Neural cell (in vitro differentiated cells): ENCODE measurements around the gene SCGN. TPM values are rescaled to one million over a fixed set of nuclear protein-coding genes. Genes with fewer than 3 reads are reported as not detected.

Experiments
- H2AFZ ChIP-seq: fragments of 200-600, 300-800 bp; sonication (generic), shearing (Covaris generic); 2 replicates; pipeline ENCODE4 v1.6.0; 2014; ENCODE audit warnings: low read depth, mild to moderate bottlenecking, antibody characterized with exemption, low read length, moderate library complexity
- H3F3A ChIP-seq: fragments of 200-600 bp; shearing (Covaris generic); 2 replicates; pipeline ENCODE4 v1.6.1; 2016; ENCODE audit warnings: mild to moderate bottlenecking, moderate library complexity, mixed read lengths, antibody characterized with exemption, low read length; ENCODE audit not compliant: insufficient read depth, poor library complexity, severe bottlenecking
- H3K27ac ChIP-seq: fragments of 200-600, 300-800 bp; sonication (generic), shearing (Covaris generic); 2 replicates; pipeline ENCODE4 v1.5.1; 2014; ENCODE audit warnings: mild to moderate bottlenecking, low read length, moderate library complexity
- H3K27me3 ChIP-seq: fragments of 300-800, 200-600 bp; sonication (generic), shearing (Covaris generic); 2 replicates; pipeline ENCODE4 v1.6.0; 2014; ENCODE audit warnings: mild to moderate bottlenecking, low read depth, low read length, moderate library complexity; ENCODE audit not compliant: insufficient read depth
- H3K36me3 ChIP-seq: fragments of 300-800, 200-600 bp; sonication (generic), shearing (Covaris generic); 2 replicates; pipeline ENCODE4 v1.5.1; 2014; ENCODE audit warnings: mild to moderate bottlenecking, antibody characterized with exemption, low read length, moderate library complexity; ENCODE audit not compliant: insufficient read depth
- H3K4me2 ChIP-seq: fragments of 300-800, 200-600 bp; sonication (generic), shearing (Covaris generic); 2 replicates; pipeline ENCODE4 v1.6.0; 2014; ENCODE audit warnings: mild to moderate bottlenecking, low read length
- H3K4me3 ChIP-seq: fragments of 300-800, 200-600 bp; sonication (generic), shearing (Covaris generic); 2 replicates; pipeline ENCODE4 v1.5.1; 2014; ENCODE audit warnings: mild to moderate bottlenecking, low read length, moderate library complexity
- H3K79me2 ChIP-seq: fragments of 200-600 bp; shearing (Covaris generic); replicated peaks from 2 replicates; pipeline ENCODE4 v1.6.0; 2014; ENCODE audit warnings: mild to moderate bottlenecking, low read length, moderate library complexity; ENCODE audit not compliant: insufficient read depth
- H3K9ac ChIP-seq: fragments of 300-800, 200-600 bp; sonication (generic), shearing (Covaris generic); 2 replicates; pipeline ENCODE4 v1.6.1; 2016; ENCODE audit warnings: mild to moderate bottlenecking, low read length, mixed read lengths
- H3K9me2 ChIP-seq: fragments of 200-600 bp; shearing (Covaris generic); 2 replicates; pipeline ENCODE4 v1.6.1; 2016; ENCODE audit warnings: mild to moderate bottlenecking, low read length, mixed read lengths; ENCODE audit not compliant: insufficient read depth
- H3K9me3 ChIP-seq: fragments of 200-600, 300-800 bp; sonication (generic), shearing (Covaris generic); 2 replicates; pipeline ENCODE4 v1.6.1; 2016; ENCODE audit warnings: mild to moderate bottlenecking, mixed run types, low read length, moderate library complexity, mixed read lengths
- H4K20me1 ChIP-seq: fragments of 200-600 bp; shearing (Covaris generic); 2 replicates; pipeline ENCODE4 v1.6.1; 2016; ENCODE audit warnings: mild to moderate bottlenecking, mixed run types; ENCODE audit not compliant: insufficient read depth
- CTCF ChIP-seq: fragments of 450-650 bp; IDR thresholded peaks from 2 replicates; pipeline ENCODE4 v1.5.1; 2014; ENCODE audit warnings: antibody characterized with exemption, mild to moderate bottlenecking, moderate library complexity; ENCODE audit not compliant: poor library complexity, severe bottlenecking
- EP300 ChIP-seq: fragments of 450-650 bp; conservative IDR thresholded peaks from 2 replicates; pipeline ENCODE4 v1.6.1; 2014; ENCODE audit warnings: antibody characterized with exemption, mild to moderate bottlenecking, moderate library complexity; ENCODE audit not compliant: poor library complexity, severe bottlenecking
- EZH2 ChIP-seq: fragments of 200-600, 300-800 bp; shearing (Covaris generic), sonication (generic); IDR thresholded peaks from 2 replicates; pipeline ENCODE4 v1.6.1; 2014; ENCODE audit warnings: antibody characterized with exemption, low read length, borderline replicate concordance, mild to moderate bottlenecking; ENCODE audit not compliant: insufficient read depth, poor library complexity, severe bottlenecking
- MXI1 ChIP-seq: fragments of 450-650 bp; conservative IDR thresholded peaks from 2 replicates; pipeline ENCODE4 v1.6.1; 2014; ENCODE audit warnings: antibody characterized with exemption, mild to moderate bottlenecking; ENCODE audit not compliant: poor library complexity, severe bottlenecking
- POLR2AphosphoS5 ChIP-seq: IDR thresholded peaks from 2 replicates; pipeline ENCODE4 v1.6.1; 2012
- RAD21 ChIP-seq: fragments of 450-650 bp; conservative IDR thresholded peaks from 2 replicates; pipeline ENCODE4 v1.6.1; 2014; ENCODE audit warnings: antibody characterized with exemption, mild to moderate bottlenecking, moderate library complexity
- SMC3 ChIP-seq: fragments of 450-650 bp; conservative IDR thresholded peaks from 2 replicates; pipeline ENCODE4 v1.6.1; 2014; ENCODE audit warnings: antibody characterized with exemption, mild to moderate bottlenecking, moderate library complexity; ENCODE audit not compliant: poor library complexity
- TAF1 ChIP-seq: IDR thresholded peaks from 2 replicates; pipeline ENCODE4 v1.6.1; 2012; ENCODE audit warnings: low read depth
- polyA plus RNA-seq: library from polyadenylated mRNA; depleted of rRNA; stranded (reverse); fragments of >200 nt; gene quantifications from 2 replicates; pipeline ENCODE4 v1.2.3, GENCODE V29; 2014
- TF ChIP-seq, protein P1 (sequence below): IDR thresholded peaks from 2 replicates; pipeline ENCODE4 v1.6.1; 2012; ENCODE audit warnings: borderline replicate concordance

Gene SCGN
- polyA plus RNA-seq, 1 donor from 2014 or later: 254 TPM

DNA sequence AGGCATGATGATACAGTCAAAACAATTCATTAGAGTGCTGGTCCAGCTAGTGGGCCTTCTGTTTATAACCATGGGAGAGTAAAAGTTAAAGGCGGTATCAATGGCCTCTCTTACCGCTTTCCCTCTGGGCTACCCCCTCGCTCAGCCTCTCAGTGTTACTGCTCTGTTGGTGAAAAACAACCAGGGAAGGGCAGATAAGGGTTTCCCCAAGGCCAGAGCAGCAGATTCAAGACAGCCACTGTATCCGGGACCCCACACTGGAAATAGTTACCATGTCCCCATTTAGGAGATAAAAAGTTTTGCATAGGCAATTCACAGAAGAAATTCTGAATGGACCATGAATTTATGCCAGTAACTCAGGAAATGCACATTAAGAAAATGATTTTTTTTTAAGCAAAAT, 13.4 kb downstream of the SCGN start:
- Histone ChIP-seq H3K79me2 (no peaks in the 10 kb centered on the region), H3K9ac (no peak overlapping the region), H3K36me3 (no peaks in the 10 kb centered on the region), H3K27me3 (no peaks in the 10 kb centered on the region), H3F3A (peaks cover 6% of the 10 kb centered on the region), H4K20me1 (no peaks in the 10 kb centered on the region), H3K27ac (no peak overlapping the region), H3K4me2 (no peak overlapping the region), H3K9me2 (no peaks in the 10 kb centered on the region), H3K9me3 (no peaks in the 10 kb centered on the region), H2AFZ (no peak overlapping the region), H3K4me3 (no peak overlapping the region)
- TF ChIP-seq SMC3 (no peak), MXI1 (no peak), TAF1 (no peak), RAD21 (no peak), CTCF (no peak), EZH2 (no peak), EP300 (no peak), POLR2AphosphoS5 (no peak)
- TF ChIP-seq, protein P1, sequence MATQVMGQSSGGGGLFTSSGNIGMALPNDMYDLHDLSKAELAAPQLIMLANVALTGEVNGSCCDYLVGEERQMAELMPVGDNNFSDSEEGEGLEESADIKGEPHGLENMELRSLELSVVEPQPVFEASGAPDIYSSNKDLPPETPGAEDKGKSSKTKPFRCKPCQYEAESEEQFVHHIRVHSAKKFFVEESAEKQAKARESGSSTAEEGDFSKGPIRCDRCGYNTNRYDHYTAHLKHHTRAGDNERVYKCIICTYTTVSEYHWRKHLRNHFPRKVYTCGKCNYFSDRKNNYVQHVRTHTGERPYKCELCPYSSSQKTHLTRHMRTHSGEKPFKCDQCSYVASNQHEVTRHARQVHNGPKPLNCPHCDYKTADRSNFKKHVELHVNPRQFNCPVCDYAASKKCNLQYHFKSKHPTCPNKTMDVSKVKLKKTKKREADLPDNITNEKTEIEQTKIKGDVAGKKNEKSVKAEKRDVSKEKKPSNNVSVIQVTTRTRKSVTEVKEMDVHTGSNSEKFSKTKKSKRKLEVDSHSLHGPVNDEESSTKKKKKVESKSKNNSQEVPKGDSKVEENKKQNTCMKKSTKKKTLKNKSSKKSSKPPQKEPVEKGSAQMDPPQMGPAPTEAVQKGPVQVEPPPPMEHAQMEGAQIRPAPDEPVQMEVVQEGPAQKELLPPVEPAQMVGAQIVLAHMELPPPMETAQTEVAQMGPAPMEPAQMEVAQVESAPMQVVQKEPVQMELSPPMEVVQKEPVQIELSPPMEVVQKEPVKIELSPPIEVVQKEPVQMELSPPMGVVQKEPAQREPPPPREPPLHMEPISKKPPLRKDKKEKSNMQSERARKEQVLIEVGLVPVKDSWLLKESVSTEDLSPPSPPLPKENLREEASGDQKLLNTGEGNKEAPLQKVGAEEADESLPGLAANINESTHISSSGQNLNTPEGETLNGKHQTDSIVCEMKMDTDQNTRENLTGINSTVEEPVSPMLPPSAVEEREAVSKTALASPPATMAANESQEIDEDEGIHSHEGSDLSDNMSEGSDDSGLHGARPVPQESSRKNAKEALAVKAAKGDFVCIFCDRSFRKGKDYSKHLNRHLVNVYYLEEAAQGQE: no peak

- Histone ChIP-seq H4K20me1 (no peaks in the 10 kb centered on the region), H3K79me2 (no peaks in the 10 kb centered on the region), H3K9me3 (no peaks in the 10 kb centered on the region), H3K4me3 (no peak overlapping the region), H2AFZ (no peak overlapping the region), H3K36me3 (no peaks in the 10 kb centered on the region), H3K27ac (no peak overlapping the region), H3K9ac (no peak overlapping the region), H3K9me2 (no peaks in the 10 kb centered on the region), H3K27me3 (no peaks in the 10 kb centered on the region), H3K4me2 (no peak overlapping the region), H3F3A (peaks cover 6% of the 10 kb centered on the region)
- TF ChIP-seq, protein P1: no peak
- TF ChIP-seq TAF1 (no peak), EP300 (no peak), CTCF (no peak), MXI1 (no peak)
Observed at GRCh38 chr6:25669413-25669812, 17.4 kb downstream of the SCGN start.
